Astrocyte (in vitro differentiated cells and primary cell): ENCODE data around the gene NCKAP5L. TPM values are rescaled to one million over a fixed set of nuclear protein-coding genes. Genes with fewer than 3 reads are reported as not detected.

Experiments
- DNase-seq: peaks from one replicate; pipeline ENCODE4 v3.0.0-alpha.2; 2010; ENCODE audit warnings: low read depth
- FAIRE-seq: peaks from 2 replicates; lab custom pipeline; 2011; peaks lifted over from hg19 to GRCh38; lab: Jason Lieb, UNC
- H2AFZ ChIP-seq: 2 replicates; pipeline ENCODE4 v1.6.0; 2012; ENCODE audit warnings: low read depth, low read length, inconsistent platforms
- H3K27ac ChIP-seq: 2 replicates; pipeline ENCODE4 v1.5.1; 2011; ENCODE audit warnings: low read depth, low read length, inconsistent platforms
- H3K27me3 ChIP-seq: 2 replicates; pipeline ENCODE4 v1.6.0; 2011; ENCODE audit warnings: low read length, inconsistent platforms; ENCODE audit not compliant: insufficient read depth
- H3K36me3 ChIP-seq: 2 replicates; pipeline ENCODE4 v1.5.1; 2011; ENCODE audit warnings: low read length, inconsistent platforms; ENCODE audit not compliant: insufficient read depth
- H3K4me1 ChIP-seq: 2 replicates; pipeline ENCODE4 v1.5.1; 2011; ENCODE audit warnings: low read length, inconsistent platforms; ENCODE audit not compliant: insufficient read depth
- H3K4me2 ChIP-seq: 2 replicates; pipeline ENCODE4 v1.6.0; 2012; ENCODE audit warnings: low read length, inconsistent platforms
- H3K4me3 ChIP-seq: 2 replicates; pipeline ENCODE4 v1.5.1; 2011; ENCODE audit warnings: low read depth, mild to moderate bottlenecking, low read length, inconsistent platforms; ENCODE audit not compliant: insufficient read depth
- H3K79me2 ChIP-seq: 2 replicates; pipeline ENCODE4 v1.6.0; 2012; ENCODE audit warnings: mild to moderate bottlenecking, low read length, inconsistent platforms; ENCODE audit not compliant: insufficient read depth
- H3K9ac ChIP-seq: 2 replicates; pipeline ENCODE4 v1.6.0; 2012; ENCODE audit warnings: mild to moderate bottlenecking, low read length, inconsistent platforms
- H3K9me3 ChIP-seq: 2 replicates; pipeline ENCODE4 v1.5.1; 2012; ENCODE audit warnings: low read depth, mild to moderate bottlenecking, low read length, inconsistent platforms; ENCODE audit not compliant: insufficient read depth
- H4K20me1 ChIP-seq: 2 replicates; pipeline ENCODE4 v1.6.0; 2012; ENCODE audit warnings: low read length, inconsistent platforms; ENCODE audit not compliant: insufficient read depth
- H3K27ac Mint-ChIP-seq: one replicate; pipeline ENCODE4 v1.8.0; 2021; ENCODE audit warnings: mild to moderate bottlenecking, mixed read lengths; ENCODE audit not compliant: unreplicated experiment
- H3K27me3 Mint-ChIP-seq: one replicate; pipeline ENCODE4 v1.8.0; 2021; ENCODE audit warnings: low read depth, mixed read lengths; ENCODE audit not compliant: unreplicated experiment
- H3K36me3 Mint-ChIP-seq: one replicate; pipeline ENCODE4 v1.8.0; 2021; ENCODE audit warnings: low read depth, mixed read lengths; ENCODE audit not compliant: unreplicated experiment
- H3K4me1 Mint-ChIP-seq: one replicate; pipeline ENCODE4 v1.8.0; 2021; ENCODE audit warnings: low read depth, mixed read lengths; ENCODE audit not compliant: unreplicated experiment
- H3K4me3 Mint-ChIP-seq: one replicate; pipeline ENCODE4 v1.8.0; 2021; ENCODE audit warnings: mild to moderate bottlenecking, moderate library complexity, mixed read lengths; ENCODE audit not compliant: unreplicated experiment
- H3K9me3 Mint-ChIP-seq: one replicate; pipeline ENCODE4 v1.8.0; 2021; ENCODE audit warnings: mild to moderate bottlenecking, mixed read lengths; ENCODE audit not compliant: unreplicated experiment
- EZH2 ChIP-seq: IDR thresholded peaks from 2 replicates; pipeline ENCODE4 v1.6.1; 2012; ENCODE audit warnings: mild to moderate bottlenecking, low read length, inconsistent platforms; ENCODE audit not compliant: insufficient read depth
- total RNA-seq: library from RNA; stranded (reverse); gene quantifications from 2 replicates; pipeline ENCODE4 v1.2.1, GENCODE V29; 2021
- TF ChIP-seq, protein P1 (sequence below): IDR thresholded peaks from 2 replicates; pipeline ENCODE4 v1.5.1; 2011; ENCODE audit warnings: low read depth, mild to moderate bottlenecking, inconsistent platforms, low read length, moderate library complexity; ENCODE audit not compliant: insufficient read depth

The NCKAP5L gene
- total RNA-seq, 1 donor from 2014 or later = 59.5 TPM

DNA sequence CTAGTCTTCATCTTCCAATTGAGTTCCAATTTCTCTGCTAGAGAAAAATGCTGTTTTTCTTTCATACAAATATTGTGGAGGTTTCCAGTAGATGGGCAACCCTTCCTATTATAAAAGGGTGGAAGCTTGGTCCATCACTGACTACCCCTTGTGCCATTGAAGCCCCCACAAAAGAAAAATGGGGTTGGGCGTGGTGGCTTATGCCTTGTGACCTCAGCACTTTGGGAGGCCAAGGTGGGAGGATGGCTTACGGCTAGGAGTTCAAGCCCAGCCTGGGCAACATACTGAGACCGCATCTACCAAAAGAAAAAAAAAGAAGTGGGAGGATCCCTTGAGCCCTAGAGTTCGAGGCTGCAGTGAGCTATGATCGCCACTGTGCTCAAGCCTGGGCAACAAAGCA lies 22.8 kb downstream of the NCKAP5L start:
- Histone ChIP-seq H3K9ac (no peak overlapping the region), H3K27me3 (no peaks in the 10 kb centered on the region), H3K9me3 (no peaks in the 10 kb centered on the region), H3K4me3 (no peak overlapping the region), H3K36me3 (peaks cover 22% of the 10 kb centered on the region), H2AFZ (no peak overlapping the region), H3K79me2 (peaks cover 49% of the 10 kb centered on the region), H3K4me2 (no peak overlapping the region), H4K20me1 (peaks cover 93% of the 10 kb centered on the region), H3K27ac (no peak overlapping the region), H3K4me1 (peaks cover 16% of the 10 kb centered on the region)
- Mint-ChIP-seq H3K36me3 (peaks cover 24% of the 10 kb centered on the region), H3K27me3 (no peaks in the 10 kb centered on the region), H3K27ac (no peak overlapping the region), H3K4me3 (no peak overlapping the region), H3K9me3 (no peaks in the 10 kb centered on the region), H3K4me1 (peaks cover 40% of the 10 kb centered on the region)
- no peak for DNase-seq
- TF ChIP-seq, protein P1, sequence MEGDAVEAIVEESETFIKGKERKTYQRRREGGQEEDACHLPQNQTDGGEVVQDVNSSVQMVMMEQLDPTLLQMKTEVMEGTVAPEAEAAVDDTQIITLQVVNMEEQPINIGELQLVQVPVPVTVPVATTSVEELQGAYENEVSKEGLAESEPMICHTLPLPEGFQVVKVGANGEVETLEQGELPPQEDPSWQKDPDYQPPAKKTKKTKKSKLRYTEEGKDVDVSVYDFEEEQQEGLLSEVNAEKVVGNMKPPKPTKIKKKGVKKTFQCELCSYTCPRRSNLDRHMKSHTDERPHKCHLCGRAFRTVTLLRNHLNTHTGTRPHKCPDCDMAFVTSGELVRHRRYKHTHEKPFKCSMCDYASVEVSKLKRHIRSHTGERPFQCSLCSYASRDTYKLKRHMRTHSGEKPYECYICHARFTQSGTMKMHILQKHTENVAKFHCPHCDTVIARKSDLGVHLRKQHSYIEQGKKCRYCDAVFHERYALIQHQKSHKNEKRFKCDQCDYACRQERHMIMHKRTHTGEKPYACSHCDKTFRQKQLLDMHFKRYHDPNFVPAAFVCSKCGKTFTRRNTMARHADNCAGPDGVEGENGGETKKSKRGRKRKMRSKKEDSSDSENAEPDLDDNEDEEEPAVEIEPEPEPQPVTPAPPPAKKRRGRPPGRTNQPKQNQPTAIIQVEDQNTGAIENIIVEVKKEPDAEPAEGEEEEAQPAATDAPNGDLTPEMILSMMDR = no peak
- no peak for TF ChIP-seq EZH2
- FAIRE-seq = no peak

DNA sequence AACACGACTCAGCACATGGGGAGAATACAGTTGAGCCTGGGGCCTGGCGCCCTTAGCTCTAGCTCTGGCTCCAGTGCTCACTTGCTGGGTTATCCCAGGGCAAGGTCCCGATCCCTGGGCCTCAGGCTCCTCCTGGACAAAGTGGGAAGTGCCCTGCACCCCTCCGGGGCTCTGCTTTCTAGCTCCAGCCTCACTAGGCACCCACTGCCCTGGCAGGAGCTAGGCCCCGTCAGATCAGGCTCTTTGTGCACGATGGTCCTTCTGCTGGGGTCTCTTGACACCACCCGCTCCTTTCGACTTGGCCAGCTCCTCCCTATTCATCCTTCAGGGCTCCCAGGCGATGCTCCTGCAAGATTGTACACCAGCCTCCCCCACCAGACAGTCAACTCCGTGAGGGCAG lies 23.4 kb downstream of the NCKAP5L start:
- Histone ChIP-seq H3K4me2 (no peak overlapping the region), H3K9ac (no peak overlapping the region), H3K4me1 (peaks cover 15% of the 10 kb centered on the region), H3K4me3 (no peak overlapping the region), H4K20me1 (peaks cover 91% of the 10 kb centered on the region), H3K27ac (no peak overlapping the region), H3K27me3 (no peaks in the 10 kb centered on the region), H3K79me2 (peaks cover 44% of the 10 kb centered on the region), H3K36me3 (peaks cover 22% of the 10 kb centered on the region), H2AFZ (no peak overlapping the region), H3K9me3 (no peaks in the 10 kb centered on the region)
- Mint-ChIP-seq H3K9me3 (no peaks in the 10 kb centered on the region), H3K27me3 (no peaks in the 10 kb centered on the region), H3K27ac (no peak overlapping the region), H3K4me3 (peak overlapping the region; percentile 70), H3K36me3 (peaks cover 27% of the 10 kb centered on the region), H3K4me1 (peaks cover 36% of the 10 kb centered on the region)
- FAIRE-seq = no peak
- no peak for DNase-seq
- TF ChIP-seq, protein P1 = no peak
- no peak for TF ChIP-seq EZH2

DNA sequence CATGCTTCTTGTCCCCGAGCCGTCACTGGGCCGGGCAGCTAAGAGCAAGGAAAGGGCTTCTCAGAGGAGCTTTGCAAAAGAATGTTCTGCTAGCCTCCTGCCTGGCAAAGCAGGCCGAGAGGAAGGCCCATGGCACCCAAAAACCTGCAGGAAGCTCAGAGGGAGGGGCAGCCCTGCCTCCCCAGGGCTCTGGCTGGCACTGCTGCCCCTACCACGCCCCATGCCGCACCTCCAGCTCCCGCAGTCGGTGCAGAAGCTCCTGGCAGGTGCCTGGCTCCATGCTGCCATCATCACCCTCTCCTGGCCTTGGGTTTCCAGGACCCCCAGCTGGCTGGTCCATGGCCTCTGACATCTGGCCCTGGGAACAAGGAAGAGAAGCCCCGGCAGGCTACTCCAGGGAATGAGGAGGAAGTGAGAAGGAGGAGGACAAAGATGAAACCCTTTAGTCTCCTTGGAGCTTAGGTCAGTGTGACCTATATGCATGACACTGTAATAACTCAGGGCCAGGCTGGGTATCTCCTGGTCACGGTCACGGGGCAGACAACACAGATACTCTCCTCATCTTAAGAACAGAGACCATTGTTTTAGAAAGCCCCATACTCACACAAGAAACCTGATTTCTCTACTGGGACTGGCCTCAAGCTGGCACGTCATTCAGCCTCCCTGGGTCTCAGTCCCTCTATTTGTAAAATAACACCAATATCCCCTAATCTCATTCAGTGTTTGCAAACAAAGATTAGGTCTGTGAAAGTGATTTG lies 24.3 kb downstream of the NCKAP5L start:
- H3K4me2 ChIP-seq = no peak overlapping the region
- Mint-ChIP-seq H3K4me1 (peaks cover 30% of the 10 kb centered on the region), H3K27ac (no peak overlapping the region), H3K4me3 (no peak overlapping the region), H3K9me3 (no peaks in the 10 kb centered on the region), H3K36me3 (peaks cover 26% of the 10 kb centered on the region), H3K27me3 (no peaks in the 10 kb centered on the region)
- no peak overlapping the region for H3K27ac ChIP-seq
- TF ChIP-seq, protein P1 = no peak
- no peak for TF ChIP-seq EZH2
- H3K36me3 ChIP-seq = peaks cover 23% of the 10 kb centered on the region
- H3K79me2 ChIP-seq = peaks cover 34% of the 10 kb centered on the region
- FAIRE-seq = no peak
- no peak for DNase-seq
- H3K4me3 ChIP-seq = no peak overlapping the region
- H3K27me3 ChIP-seq = no peaks in the 10 kb centered on the region
- peaks cover 7% of the 10 kb centered on the region for H3K4me1 ChIP-seq
- no peak overlapping the region for H3K9ac ChIP-seq
- H2AFZ ChIP-seq = no peak overlapping the region
- peaks cover 84% of the 10 kb centered on the region for H4K20me1 ChIP-seq
- no peaks in the 10 kb centered on the region for H3K9me3 ChIP-seq
